ENCODE data around the gene NDRG4.

- TF ChIP-seq CTCF (IDR thresholded peaks at IDR 0.05) (no peak), POLR2A (IDR thresholded peaks at IDR 0.05) (no peak)
Observed at GRCh38 chr16:58465817-58466216, 34.1 kb upstream of the NDRG4 start.
